Articular chondrocyte of knee joint (primary cell): ENCODE data around the gene ZKSCAN3. TPM values are rescaled to one million over a fixed set of nuclear protein-coding genes. Genes with fewer than 3 reads are reported as not detected.

Experiments
- small RNA-seq: library from RNA; depleted of rRNA; stranded (forward); fragments of <200 nt; gene quantifications from one replicate; pipeline ENCODE3, GENCODE V24; 2012
- total RNA-seq: library from RNA; depleted of rRNA; stranded (reverse); fragments of >200 nt; gene quantifications from 2 replicates; pipeline ENCODE4 v1.2.3, GENCODE V29; 2012

ZKSCAN3 gene
- 4.6 and 5.7 TPM in 2 replicates for total RNA-seq

GRCh38 chr6:28349892-28350737, at the start of gene ZKSCAN3:
TSS of gene ZKSCAN3 (plus strand) at chr6:28349947. CDS start at chr6:28359587, 9,640 bp downstream.

GRCh38 chr6:28335564-28336283, 14.0 kb upstream of the ZKSCAN3 start, which contains the start of gene ZSCAN31:
TSS of gene ZSCAN31 (minus strand) at chr6:28336148. CDS start at chr6:28329683, 6,465 bp downstream.

GRCh38 chr6:28399350-28400121, 49.8 kb downstream of the ZKSCAN3 start, which contains the start of gene ZSCAN12:
TSS of gene ZSCAN12 (minus strand) at chr6:28399747. CDS start at chr6:28398405, 1,342 bp downstream.

Small RNAs within 50 kb of the gene (small RNA-seq; reads per million reads assigned to genes)
- not detected for gene AL021997.1
- not detected for gene AL021997.2
- not detected for gene RNU2-45P

Other genes starting within 250 kb of the ZKSCAN3 start
- gene ZSCAN16, start 225.3 kb upstream of the ZKSCAN3 start, total RNA-seq = 1.8 and 3.6 TPM in 2 replicates
- gene ZKSCAN8, start 208.1 kb upstream of the ZKSCAN3 start, total RNA-seq = 27.7 and 29.8 TPM in 2 replicates
- 9.8 and 12.0 TPM in 2 replicates for gene ZSCAN9, start 124.7 kb upstream of the ZKSCAN3 start, total RNA-seq
- 6.3 and 6.8 TPM in 2 replicates for gene ZKSCAN4, start 97.7 kb upstream of the ZKSCAN3 start, total RNA-seq
- gene NKAPL, start 90.7 kb upstream of the ZKSCAN3 start, total RNA-seq = 0.78 and 1.8 TPM in 2 replicates
- gene ZSCAN26, start 82.8 kb upstream of the ZKSCAN3 start, total RNA-seq = 20.1 and 33.6 TPM in 2 replicates
- 4.6 and 6.4 TPM in 2 replicates for gene PGBD1, start 68.4 kb upstream of the ZKSCAN3 start, total RNA-seq
- 1.6 and 1.7 TPM in 2 replicates for gene ZSCAN31, start 13.8 kb upstream of the ZKSCAN3 start, total RNA-seq
- 8.2 and 8.5 TPM in 2 replicates for gene ZSCAN12, start 49.8 kb downstream of the ZKSCAN3 start, total RNA-seq
- 2.5 and 5.9 TPM in 2 replicates for gene ZSCAN23, start 93.5 kb downstream of the ZKSCAN3 start, total RNA-seq
- not detected in 2 replicates for gene GPX6, start 165.8 kb downstream of the ZKSCAN3 start, total RNA-seq
- gene GPX5, start 175.9 kb downstream of the ZKSCAN3 start, total RNA-seq = not detected in 2 replicates